K562 (cell line): ENCODE measurements around the gene COX20. TPM values are rescaled to one million over a fixed set of nuclear protein-coding genes. Genes with fewer than 3 reads are reported as not detected.
A peak's percentile ranks its signal among the peaks of the same experiment; 100 is the strongest.

ENCODE experiments used
- CCNT2 ChIP-seq: IDR thresholded peaks from 2 replicates; pipeline ENCODE4 v1.6.1; 2011; ENCODE audit warnings: borderline replicate concordance, low read depth, mild to moderate bottlenecking, moderate library complexity, mixed read lengths, low read length; ENCODE audit not compliant: insufficient read length; ENCODE audit errors: extremely low read depth
- CTBP1 ChIP-seq: fragments of 450-650 bp; IDR thresholded peaks from 2 replicates; pipeline ENCODE4 v1.6.1; 2016; ENCODE audit warnings: borderline replicate concordance
- MYBL2 ChIP-seq, 2 experiments: fragments of 450-650 bp in 1 of 2; sonication (generic) in 1 of 2; formaldehyde crosslinking in 1 of 2; IDR thresholded peaks; 2 replicates each; pipeline versions ENCODE4 v1.6.1 to v1.8.1; 2017 to 2022; ENCODE audit warnings: borderline replicate concordance in 1 of 2, inconsistent platforms in 1 of 2, low read depth in 1 of 2, mild to moderate bottlenecking in 1 of 2, missing genetic modification reagents in 1 of 2, moderate library complexity in 1 of 2
- NCOA1 ChIP-seq: fragments of 450-650 bp; IDR thresholded peaks from 2 replicates; pipeline ENCODE4 v1.6.1; 2016; ENCODE audit warnings: low read depth
- POLR2G ChIP-seq: fragments of 200-400 bp; formaldehyde crosslinking; IDR thresholded peaks from 2 replicates; pipeline ENCODE4 v1.6.1; 2017; ENCODE audit warnings: low read depth, mild to moderate bottlenecking, antibody characterized with exemption, low read length, moderate library complexity
- RNF2 ChIP-seq: sonication (generic); IDR thresholded peaks from 2 replicates; pipeline ENCODE4 v1.6.1; 2016
- polyA plus RNA-seq, 8 experiments: library from polyadenylated mRNA; depleted of rRNA in 4 of 8; stranded (reverse) in 5 of 8; unstranded in 3 of 8; fragments of >200 nt; fragmentation: Nextera tagmentation in 2 of 8; fragmentation: Illumina TruSeq in 1 of 8; extraction: Ambion mirVana in 2 of 8; extraction: Trizol in 1 of 8; gene quantifications; 2 replicates each; pipeline versions ENCODE4 v1.2.1 to v1.2.3, GENCODE V29; 2011 to 2014; ENCODE audit warnings: inconsistent platforms in 1 of 8, missing spikeins in 1 of 8
- total RNA-seq, 7 experiments: library from RNA; depleted of rRNA in 6 of 7; stranded (reverse); fragments of >200 nt in 6 of 7; fragmentation: Illumina TruSeq in 2 of 7; extraction: Trizol in 2 of 7; gene quantifications; 2 replicates each; pipeline versions ENCODE4 v1.2.1 to v1.2.3, GENCODE V29; 2011 to 2021; ENCODE audit warnings: low replicate concordance in 1 of 7
- TF ChIP-seq, protein P1 (sequence below), 2 experiments: fragments of 450-650 bp; formaldehyde crosslinking in 1 of 2; IDR thresholded peaks; 2 replicates each; pipeline versions ENCODE4 v1.4.0 to v1.6.1; 2014 to 2020; ENCODE audit warnings: mild to moderate bottlenecking in 2 of 2, borderline replicate concordance in 1 of 2, low read depth in 1 of 2
- TF ChIP-seq, protein P2 (sequence below): sonication (generic); formaldehyde crosslinking; IDR thresholded peaks from 2 replicates; pipeline ENCODE4 v1.8.0; 2023; ENCODE audit warnings: missing genetic modification reagents, mild to moderate bottlenecking, borderline replicate concordance
- TF ChIP-seq, protein P3 (sequence below): sonication (generic); formaldehyde crosslinking; IDR thresholded peaks from 2 replicates; pipeline ENCODE4 v1.9.0; 2022; ENCODE audit warnings: mild to moderate bottlenecking, missing genetic modification reagents

Gene COX20
- total and polyA plus RNA-seq, 9 of the 15 experiments (the other 6 are each of a cell fraction or from before 2014, with no cell fraction given) = 41.5 to 192 (median 84.3) TPM

DNA sequence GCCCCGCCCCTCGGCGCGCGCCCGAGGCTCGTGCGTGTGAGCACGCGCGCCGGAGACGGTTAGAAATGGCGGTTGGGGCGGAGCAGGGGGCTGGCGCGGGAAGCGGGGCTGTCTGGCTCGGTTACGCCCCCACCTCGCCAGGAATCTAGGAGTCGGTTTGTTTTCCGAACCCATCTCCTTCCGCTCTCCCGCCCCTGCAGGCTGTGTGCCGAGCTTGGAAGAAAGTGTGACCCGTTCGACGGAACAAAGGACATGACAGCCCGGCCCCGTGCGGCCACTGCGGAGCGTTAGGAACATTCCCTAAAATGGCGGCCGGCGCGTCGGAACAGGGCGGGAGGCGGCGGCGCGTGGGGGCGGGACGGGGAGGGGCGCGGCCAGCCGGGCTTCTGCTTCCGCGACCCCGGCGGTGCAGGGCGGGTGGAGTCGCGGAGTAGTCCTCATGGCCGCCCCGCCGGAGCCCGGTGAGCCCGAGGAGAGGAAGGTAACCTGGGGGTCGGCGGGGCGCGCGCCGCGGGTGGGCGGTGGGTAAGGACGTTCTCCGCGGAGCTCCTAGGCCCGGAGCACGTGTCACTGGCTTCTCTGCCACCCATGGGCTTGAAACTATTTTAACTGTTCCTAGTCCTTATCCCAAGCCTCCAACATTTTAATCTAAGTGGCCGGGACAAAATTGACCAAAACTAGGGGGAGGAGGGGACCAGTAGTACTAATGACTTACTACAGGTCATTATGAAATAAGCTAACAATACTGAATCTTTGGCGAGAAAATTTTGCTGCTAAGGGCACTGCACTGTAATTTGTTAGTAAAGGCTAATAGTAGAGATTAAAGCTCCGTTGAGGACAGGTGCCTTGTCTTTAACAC lies at the start of gene COX20 (continued):
- TF ChIP-seq, protein P1, sequence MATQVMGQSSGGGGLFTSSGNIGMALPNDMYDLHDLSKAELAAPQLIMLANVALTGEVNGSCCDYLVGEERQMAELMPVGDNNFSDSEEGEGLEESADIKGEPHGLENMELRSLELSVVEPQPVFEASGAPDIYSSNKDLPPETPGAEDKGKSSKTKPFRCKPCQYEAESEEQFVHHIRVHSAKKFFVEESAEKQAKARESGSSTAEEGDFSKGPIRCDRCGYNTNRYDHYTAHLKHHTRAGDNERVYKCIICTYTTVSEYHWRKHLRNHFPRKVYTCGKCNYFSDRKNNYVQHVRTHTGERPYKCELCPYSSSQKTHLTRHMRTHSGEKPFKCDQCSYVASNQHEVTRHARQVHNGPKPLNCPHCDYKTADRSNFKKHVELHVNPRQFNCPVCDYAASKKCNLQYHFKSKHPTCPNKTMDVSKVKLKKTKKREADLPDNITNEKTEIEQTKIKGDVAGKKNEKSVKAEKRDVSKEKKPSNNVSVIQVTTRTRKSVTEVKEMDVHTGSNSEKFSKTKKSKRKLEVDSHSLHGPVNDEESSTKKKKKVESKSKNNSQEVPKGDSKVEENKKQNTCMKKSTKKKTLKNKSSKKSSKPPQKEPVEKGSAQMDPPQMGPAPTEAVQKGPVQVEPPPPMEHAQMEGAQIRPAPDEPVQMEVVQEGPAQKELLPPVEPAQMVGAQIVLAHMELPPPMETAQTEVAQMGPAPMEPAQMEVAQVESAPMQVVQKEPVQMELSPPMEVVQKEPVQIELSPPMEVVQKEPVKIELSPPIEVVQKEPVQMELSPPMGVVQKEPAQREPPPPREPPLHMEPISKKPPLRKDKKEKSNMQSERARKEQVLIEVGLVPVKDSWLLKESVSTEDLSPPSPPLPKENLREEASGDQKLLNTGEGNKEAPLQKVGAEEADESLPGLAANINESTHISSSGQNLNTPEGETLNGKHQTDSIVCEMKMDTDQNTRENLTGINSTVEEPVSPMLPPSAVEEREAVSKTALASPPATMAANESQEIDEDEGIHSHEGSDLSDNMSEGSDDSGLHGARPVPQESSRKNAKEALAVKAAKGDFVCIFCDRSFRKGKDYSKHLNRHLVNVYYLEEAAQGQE (IDR thresholded peaks at IDR 0.05; ENCODE audit: borderline replicate concordance) = no peak
- TF ChIP-seq, protein P1 (CRISPR knock-in tag; IDR thresholded peaks at IDR 0.05; ENCODE audit: low read depth) = peak; percentile 46; the same call in 1 of the 2 replicates
- TF ChIP-seq POLR2G (peak; percentile 96), NCOA1 (peak; percentile 51; the same call in 1 of the 2 replicates), RNF2 (peak; percentile 41; the same call in 1 of the 2 replicates), MYBL2 (IDR thresholded peaks at IDR 0.05; ENCODE audit: low read depth) (peak; percentile 92), MYBL2 (CRISPR knock-in tag; IDR thresholded peaks at IDR 0.05; ENCODE audit: borderline replicate concordance) (no peak), CTBP1 (peak; percentile 34), CCNT2 (peak; percentile 64)
- TF ChIP-seq, protein P2, sequence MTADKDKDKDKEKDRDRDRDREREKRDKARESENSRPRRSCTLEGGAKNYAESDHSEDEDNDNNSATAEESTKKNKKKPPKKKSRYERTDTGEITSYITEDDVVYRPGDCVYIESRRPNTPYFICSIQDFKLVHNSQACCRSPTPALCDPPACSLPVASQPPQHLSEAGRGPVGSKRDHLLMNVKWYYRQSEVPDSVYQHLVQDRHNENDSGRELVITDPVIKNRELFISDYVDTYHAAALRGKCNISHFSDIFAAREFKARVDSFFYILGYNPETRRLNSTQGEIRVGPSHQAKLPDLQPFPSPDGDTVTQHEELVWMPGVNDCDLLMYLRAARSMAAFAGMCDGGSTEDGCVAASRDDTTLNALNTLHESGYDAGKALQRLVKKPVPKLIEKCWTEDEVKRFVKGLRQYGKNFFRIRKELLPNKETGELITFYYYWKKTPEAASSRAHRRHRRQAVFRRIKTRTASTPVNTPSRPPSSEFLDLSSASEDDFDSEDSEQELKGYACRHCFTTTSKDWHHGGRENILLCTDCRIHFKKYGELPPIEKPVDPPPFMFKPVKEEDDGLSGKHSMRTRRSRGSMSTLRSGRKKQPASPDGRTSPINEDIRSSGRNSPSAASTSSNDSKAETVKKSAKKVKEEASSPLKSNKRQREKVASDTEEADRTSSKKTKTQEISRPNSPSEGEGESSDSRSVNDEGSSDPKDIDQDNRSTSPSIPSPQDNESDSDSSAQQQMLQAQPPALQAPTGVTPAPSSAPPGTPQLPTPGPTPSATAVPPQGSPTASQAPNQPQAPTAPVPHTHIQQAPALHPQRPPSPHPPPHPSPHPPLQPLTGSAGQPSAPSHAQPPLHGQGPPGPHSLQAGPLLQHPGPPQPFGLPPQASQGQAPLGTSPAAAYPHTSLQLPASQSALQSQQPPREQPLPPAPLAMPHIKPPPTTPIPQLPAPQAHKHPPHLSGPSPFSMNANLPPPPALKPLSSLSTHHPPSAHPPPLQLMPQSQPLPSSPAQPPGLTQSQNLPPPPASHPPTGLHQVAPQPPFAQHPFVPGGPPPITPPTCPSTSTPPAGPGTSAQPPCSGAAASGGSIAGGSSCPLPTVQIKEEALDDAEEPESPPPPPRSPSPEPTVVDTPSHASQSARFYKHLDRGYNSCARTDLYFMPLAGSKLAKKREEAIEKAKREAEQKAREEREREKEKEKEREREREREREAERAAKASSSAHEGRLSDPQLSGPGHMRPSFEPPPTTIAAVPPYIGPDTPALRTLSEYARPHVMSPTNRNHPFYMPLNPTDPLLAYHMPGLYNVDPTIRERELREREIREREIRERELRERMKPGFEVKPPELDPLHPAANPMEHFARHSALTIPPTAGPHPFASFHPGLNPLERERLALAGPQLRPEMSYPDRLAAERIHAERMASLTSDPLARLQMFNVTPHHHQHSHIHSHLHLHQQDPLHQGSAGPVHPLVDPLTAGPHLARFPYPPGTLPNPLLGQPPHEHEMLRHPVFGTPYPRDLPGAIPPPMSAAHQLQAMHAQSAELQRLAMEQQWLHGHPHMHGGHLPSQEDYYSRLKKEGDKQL (CRISPR knock-in tag) = no peak
- TF ChIP-seq, protein P3, sequence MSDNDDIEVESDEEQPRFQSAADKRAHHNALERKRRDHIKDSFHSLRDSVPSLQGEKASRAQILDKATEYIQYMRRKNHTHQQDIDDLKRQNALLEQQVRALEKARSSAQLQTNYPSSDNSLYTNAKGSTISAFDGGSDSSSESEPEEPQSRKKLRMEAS = peak; percentile 69
